ENCODE measurements around the gene MUC13.

DNA sequence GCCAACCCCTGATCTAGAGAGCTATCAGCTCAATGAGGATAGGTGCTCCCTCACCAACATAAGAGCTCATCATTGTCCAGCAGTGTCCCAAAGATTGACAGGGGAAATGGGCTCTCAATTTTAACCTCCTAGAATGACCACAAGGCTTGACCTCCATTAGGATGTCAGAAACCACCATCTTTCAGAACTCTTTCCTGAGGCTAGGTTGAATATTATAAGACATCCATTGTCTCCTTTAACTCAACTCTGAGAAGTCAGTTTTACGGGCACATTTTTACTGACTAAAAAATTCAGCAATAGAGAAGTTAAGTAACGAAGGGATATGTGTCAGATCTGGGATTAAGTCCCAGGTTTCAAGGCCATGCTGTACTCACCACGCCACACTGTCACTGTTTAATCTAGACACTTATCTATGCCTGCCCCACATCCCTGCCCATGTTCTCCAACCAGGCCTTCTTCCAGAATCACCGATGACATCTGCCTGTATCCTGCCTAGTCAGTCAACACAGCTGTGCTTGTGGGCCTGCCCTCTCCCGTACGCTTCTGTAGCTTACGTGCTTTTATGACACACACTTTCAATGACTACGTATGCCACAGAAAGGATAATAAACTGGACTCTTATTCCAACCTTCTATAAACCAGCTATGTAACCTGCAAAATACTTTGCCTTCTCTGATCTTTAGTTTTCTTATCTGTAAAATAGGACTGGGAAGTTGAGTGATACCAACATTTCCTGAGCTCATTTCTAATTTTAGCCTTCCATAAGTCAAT lies 17.1 kb upstream of the MUC13 start:
- TF ChIP-seq POLR2AphosphoS5 (IDR thresholded peaks at IDR 0.05; ENCODE audit: low read depth) (no peak), GABPA (IDR thresholded peaks at IDR 0.05; ENCODE audit: low read depth) (no peak)
- TF ChIP-seq, protein P1, sequence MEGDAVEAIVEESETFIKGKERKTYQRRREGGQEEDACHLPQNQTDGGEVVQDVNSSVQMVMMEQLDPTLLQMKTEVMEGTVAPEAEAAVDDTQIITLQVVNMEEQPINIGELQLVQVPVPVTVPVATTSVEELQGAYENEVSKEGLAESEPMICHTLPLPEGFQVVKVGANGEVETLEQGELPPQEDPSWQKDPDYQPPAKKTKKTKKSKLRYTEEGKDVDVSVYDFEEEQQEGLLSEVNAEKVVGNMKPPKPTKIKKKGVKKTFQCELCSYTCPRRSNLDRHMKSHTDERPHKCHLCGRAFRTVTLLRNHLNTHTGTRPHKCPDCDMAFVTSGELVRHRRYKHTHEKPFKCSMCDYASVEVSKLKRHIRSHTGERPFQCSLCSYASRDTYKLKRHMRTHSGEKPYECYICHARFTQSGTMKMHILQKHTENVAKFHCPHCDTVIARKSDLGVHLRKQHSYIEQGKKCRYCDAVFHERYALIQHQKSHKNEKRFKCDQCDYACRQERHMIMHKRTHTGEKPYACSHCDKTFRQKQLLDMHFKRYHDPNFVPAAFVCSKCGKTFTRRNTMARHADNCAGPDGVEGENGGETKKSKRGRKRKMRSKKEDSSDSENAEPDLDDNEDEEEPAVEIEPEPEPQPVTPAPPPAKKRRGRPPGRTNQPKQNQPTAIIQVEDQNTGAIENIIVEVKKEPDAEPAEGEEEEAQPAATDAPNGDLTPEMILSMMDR (IDR thresholded peaks at IDR 0.05; ENCODE audit: insufficient read depth, low read length): no peak

Measured in HL-60 (cell line).